ENCODE results near the gene GPHN. TPM values are rescaled to one million over a fixed set of nuclear protein-coding genes. Genes with fewer than 3 reads are reported as not detected.

Gene GPHN
- total RNA-seq, 6 donors from 2014 or later = 24.4 to 45.1 (median 31.5) TPM

DNA sequence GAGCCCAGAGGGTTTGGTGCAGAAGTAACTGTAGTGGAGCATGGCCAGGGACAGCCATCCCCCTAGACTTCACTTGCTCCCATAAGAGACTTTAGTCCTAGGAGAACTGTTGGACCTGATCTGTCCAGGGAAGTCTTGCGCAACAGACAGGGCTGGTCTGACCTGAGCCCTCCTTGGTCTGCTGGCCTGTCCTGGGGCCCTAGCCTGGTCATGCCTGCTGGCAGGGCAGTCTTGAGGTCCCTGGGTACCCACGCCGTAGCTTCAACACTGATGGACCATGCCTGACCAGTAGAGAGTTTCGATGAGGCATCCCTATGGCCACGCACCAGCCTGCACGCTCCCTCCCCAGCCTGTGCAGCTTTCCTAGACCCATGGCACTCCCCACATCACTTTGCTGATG lies 305.7 kb downstream of the GPHN start:
- peak in 1 of 2 donors; percentile 51 for DNase-seq

DNA sequence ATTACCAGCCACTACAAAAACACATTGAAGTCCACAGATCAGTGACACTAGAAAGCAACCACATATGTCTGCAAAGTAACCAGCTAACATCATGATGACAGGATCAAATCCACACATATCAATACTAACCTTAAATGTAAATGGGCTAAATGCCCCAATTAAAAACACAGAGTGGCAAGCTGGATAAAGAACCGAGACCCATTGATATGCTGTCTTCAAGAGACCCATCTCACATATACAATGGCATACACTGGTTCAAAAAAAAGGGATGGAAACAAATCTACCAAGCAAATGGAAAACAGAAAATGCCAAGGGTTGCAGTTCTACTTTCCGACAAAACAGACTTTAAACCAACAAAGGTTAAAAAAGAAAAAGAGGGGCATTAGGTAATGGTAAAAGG lies 307.7 kb downstream of the GPHN start:
- DNase-seq (no peak), ATAC-seq (ENCODE audit: low FRiP score in 2 of 2) (no peak)
- no peaks in the 10 kb centered on the region for H3K4me1 ChIP-seq
- TF ChIP-seq EP300 (IDR thresholded peaks at IDR 0.05) = no peak
- TF ChIP-seq, protein P1, sequence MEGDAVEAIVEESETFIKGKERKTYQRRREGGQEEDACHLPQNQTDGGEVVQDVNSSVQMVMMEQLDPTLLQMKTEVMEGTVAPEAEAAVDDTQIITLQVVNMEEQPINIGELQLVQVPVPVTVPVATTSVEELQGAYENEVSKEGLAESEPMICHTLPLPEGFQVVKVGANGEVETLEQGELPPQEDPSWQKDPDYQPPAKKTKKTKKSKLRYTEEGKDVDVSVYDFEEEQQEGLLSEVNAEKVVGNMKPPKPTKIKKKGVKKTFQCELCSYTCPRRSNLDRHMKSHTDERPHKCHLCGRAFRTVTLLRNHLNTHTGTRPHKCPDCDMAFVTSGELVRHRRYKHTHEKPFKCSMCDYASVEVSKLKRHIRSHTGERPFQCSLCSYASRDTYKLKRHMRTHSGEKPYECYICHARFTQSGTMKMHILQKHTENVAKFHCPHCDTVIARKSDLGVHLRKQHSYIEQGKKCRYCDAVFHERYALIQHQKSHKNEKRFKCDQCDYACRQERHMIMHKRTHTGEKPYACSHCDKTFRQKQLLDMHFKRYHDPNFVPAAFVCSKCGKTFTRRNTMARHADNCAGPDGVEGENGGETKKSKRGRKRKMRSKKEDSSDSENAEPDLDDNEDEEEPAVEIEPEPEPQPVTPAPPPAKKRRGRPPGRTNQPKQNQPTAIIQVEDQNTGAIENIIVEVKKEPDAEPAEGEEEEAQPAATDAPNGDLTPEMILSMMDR (IDR thresholded peaks at IDR 0.05) = no peak
- TF ChIP-seq POLR2A (IDR thresholded peaks at IDR 0.05) = no peak
- TF ChIP-seq POLR2AphosphoS5 (IDR thresholded peaks at IDR 0.05) = no peak
- peaks cover 3 to 21% (median 11%) of the 10 kb centered on the region in 4 donors for H3K9me3 ChIP-seq
- H3K27ac ChIP-seq = no peak overlapping the region
- no peaks in the 10 kb centered on the region for H3K27me3 ChIP-seq
- peaks cover 0 to 12% (median 10%) of the 10 kb centered on the region in 4 donors for H3K36me3 ChIP-seq
- 94 to 96% methylated on average over 2 of the region's 2 CpGs for WGBS, 2 donors
- no peak overlapping the region for H3K4me3 ChIP-seq

More for the DNA sequence above, 305.7 kb downstream of the GPHN start:
- Histone ChIP-seq H3K4me3 (no peak overlapping the region), H3K9me3 (peaks cover 3 to 21% (median 11%) of the 10 kb centered on the region in 4 donors), H3K4me1 (no peaks in the 10 kb centered on the region), H3K36me3 (peaks cover 0 to 12% (median 10%) of the 10 kb centered on the region in 4 donors), H3K27ac (no peak overlapping the region), H3K27me3 (no peaks in the 10 kb centered on the region)
- WGBS, 2 donors = 100% methylated on average over 5 of the region's 6 CpGs; no CpG with 5 or more reads in 1 of the 2 donors
- ATAC-seq (ENCODE audit: low FRiP score in 2 of 2) = peak in 1 of 2 donors; percentile 30
- no peak for TF ChIP-seq POLR2A (IDR thresholded peaks at IDR 0.05)
- no peak for TF ChIP-seq EP300 (IDR thresholded peaks at IDR 0.05)
- TF ChIP-seq, protein P1 (IDR thresholded peaks at IDR 0.05) = no peak
- TF ChIP-seq POLR2AphosphoS5 (IDR thresholded peaks at IDR 0.05) = no peak

DNA sequence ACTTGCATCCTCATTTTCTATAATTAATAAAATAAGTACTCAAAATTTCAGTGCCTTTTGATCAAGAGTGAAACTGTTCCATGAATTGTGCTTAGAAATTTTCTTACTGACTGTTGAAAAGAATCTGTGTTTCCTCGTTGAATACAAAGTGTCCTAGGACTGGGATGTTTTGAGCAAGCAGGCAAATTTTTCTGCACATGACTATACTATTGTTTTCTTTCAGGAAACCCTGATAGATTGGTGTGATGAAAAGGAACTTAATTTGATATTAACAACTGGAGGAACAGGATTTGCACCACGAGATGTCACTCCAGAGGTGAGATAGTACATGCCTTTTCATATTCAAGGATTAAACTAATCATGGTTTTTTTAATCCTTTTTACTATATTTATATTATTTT lies 316.3 kb downstream of the GPHN start:
- Histone ChIP-seq H3K9me3 (no peaks in the 10 kb centered on the region), H3K27ac (no peak overlapping the region), H3K27me3 (no peaks in the 10 kb centered on the region), H3K4me3 (no peak overlapping the region), H3K4me1 (no peaks in the 10 kb centered on the region), H3K36me3 (no peaks in the 10 kb centered on the region)
- no peak for ATAC-seq (ENCODE audit: low FRiP score in 2 of 2)
- TF ChIP-seq, protein P1 (IDR thresholded peaks at IDR 0.05) = no peak
- TF ChIP-seq EP300 (IDR thresholded peaks at IDR 0.05) (no peak), POLR2AphosphoS5 (IDR thresholded peaks at IDR 0.05) (no peak), POLR2A (IDR thresholded peaks at IDR 0.05) (no peak)
- WGBS, 2 donors = 52 to 60% methylated on average over 2 of the region's 2 CpGs
- DNase-seq = no peak

DNA sequence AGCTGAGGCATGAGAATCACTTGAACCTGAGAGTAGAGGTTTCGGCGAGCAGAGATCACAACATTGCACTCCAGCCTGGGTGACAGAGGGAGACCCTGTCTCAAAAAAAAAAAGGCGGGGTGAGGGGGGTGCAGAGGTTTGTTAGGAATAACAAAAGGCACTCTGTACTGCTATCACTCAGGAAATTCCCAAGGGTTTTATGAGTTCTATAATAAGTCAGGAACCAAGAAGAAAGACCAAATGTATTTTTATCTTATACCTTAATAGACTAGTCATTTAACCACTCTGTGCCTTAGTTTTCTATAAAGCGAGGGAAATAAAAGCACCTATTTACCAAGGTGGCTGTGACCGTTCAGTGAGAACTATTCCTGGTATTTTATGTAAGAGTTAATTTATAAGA lies 319.2 kb downstream of the GPHN start:
- Histone ChIP-seq H3K36me3 (no peaks in the 10 kb centered on the region), H3K4me1 (no peaks in the 10 kb centered on the region), H3K27ac (no peak overlapping the region), H3K27me3 (no peaks in the 10 kb centered on the region), H3K9me3 (no peaks in the 10 kb centered on the region), H3K4me3 (no peak overlapping the region)
- TF ChIP-seq POLR2A (IDR thresholded peaks at IDR 0.05) = no peak
- no peak for TF ChIP-seq POLR2AphosphoS5 (IDR thresholded peaks at IDR 0.05)
- TF ChIP-seq, protein P1 (IDR thresholded peaks at IDR 0.05) = no peak
- TF ChIP-seq EP300 (IDR thresholded peaks at IDR 0.05) = no peak
- WGBS, 2 donors = 96 to 97% methylated on average over 5 of the region's 5 CpGs
- DNase-seq (no peak), ATAC-seq (ENCODE audit: low FRiP score in 2 of 2) (no peak)

DNA sequence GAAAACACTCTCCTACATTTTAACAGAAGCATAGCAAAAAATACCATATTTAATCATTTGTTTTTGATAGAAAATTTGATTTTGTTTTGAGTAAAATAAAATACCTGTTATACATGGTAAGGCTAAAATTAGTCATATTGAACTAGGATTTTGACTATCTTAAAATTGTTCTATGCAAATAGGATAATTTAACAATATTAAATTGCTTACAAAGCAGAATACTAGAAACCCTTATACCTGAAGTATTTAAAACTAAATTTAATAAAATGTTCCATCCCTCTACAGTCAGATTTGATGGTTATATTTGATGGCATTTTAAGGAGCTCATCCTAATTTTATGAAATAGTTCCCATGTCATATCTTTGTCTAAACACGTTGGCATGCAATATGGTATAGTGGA lies 323.2 kb downstream of the GPHN start:
- Histone ChIP-seq H3K9me3 (no peaks in the 10 kb centered on the region), H3K36me3 (no peaks in the 10 kb centered on the region), H3K4me3 (no peak overlapping the region), H3K27me3 (no peaks in the 10 kb centered on the region), H3K4me1 (no peaks in the 10 kb centered on the region), H3K27ac (no peak overlapping the region)
- DNase-seq = no peak
- no peak for ATAC-seq (ENCODE audit: low FRiP score in 2 of 2)
- WGBS, 2 donors = 91 to 97% methylated on average over 1 of the region's 1 CpG
- TF ChIP-seq EP300 (IDR thresholded peaks at IDR 0.05) = no peak

All from upper lobe of left lung (tissue), 6 donors.